ENCODE measurements around the gene MIXL1.
A peak's percentile ranks its signal among the peaks of the same experiment; 100 is the strongest.

Gene MIXL1

GRCh38 chr1:226203240-226203639 lies 20.2 kb upstream of the MIXL1 start:
- H3K4me3 Mint-ChIP-seq, result no peak overlapping the region
- H3K27ac Mint-ChIP-seq, result no peak overlapping the region
- peaks cover 8 to 38% of the 10 kb centered on the region in 2 donors for H3K27me3 Mint-ChIP-seq
- no peaks in the 10 kb centered on the region for H3K9me3 Mint-ChIP-seq
- ATAC-seq (replicated peaks) (no peak), DNase-seq (no peak)
- no peaks in the 10 kb centered on the region for H3K4me1 Mint-ChIP-seq (ENCODE audit: low read depth in 2 of 2)
- H3K36me3 Mint-ChIP-seq (ENCODE audit: insufficient read depth), result peaks cover 3% of the 10 kb centered on the region

- no peak overlapping the region for H3K4me3 Mint-ChIP-seq
- H3K9me3 Mint-ChIP-seq, result no peaks in the 10 kb centered on the region
- peaks cover 3% of the 10 kb centered on the region for H3K36me3 Mint-ChIP-seq (ENCODE audit: insufficient read depth)
- DNase-seq (no peak), ATAC-seq (replicated peaks) (no peak)
- no peaks in the 10 kb centered on the region for H3K4me1 Mint-ChIP-seq (ENCODE audit: low read depth in 2 of 2)
- H3K27ac Mint-ChIP-seq, result no peak overlapping the region
- peaks cover 8 to 38% of the 10 kb centered on the region in 2 donors for H3K27me3 Mint-ChIP-seq
These were observed 19.8 kb upstream of the MIXL1 start for GRCh38 chr1:226203655-226204054.

GRCh38 chr1:226204198-226204597 lies 19.3 kb upstream of the MIXL1 start:
- H3K9me3 Mint-ChIP-seq, result no peaks in the 10 kb centered on the region
- ATAC-seq (replicated peaks), result no peak

GRCh38 chr1:226207048-226207447 lies 16.4 kb upstream of the MIXL1 start:
- Mint-ChIP-seq H3K4me1 (ENCODE audit: low read depth in 2 of 2) (no peaks in the 10 kb centered on the region), H3K27me3 (peaks cover 0 to 24% of the 10 kb centered on the region in 2 donors), H3K27ac (no peak overlapping the region), H3K36me3 (ENCODE audit: insufficient read depth) (peaks cover 3% of the 10 kb centered on the region), H3K9me3 (no peaks in the 10 kb centered on the region), H3K4me3 (no peak overlapping the region)
- ATAC-seq (replicated peaks), result no peak
- no peak for DNase-seq

More at GRCh38 chr1:226204198-226204597, 19.3 kb upstream of the MIXL1 start:
- no peak for DNase-seq
- H3K4me1 Mint-ChIP-seq (ENCODE audit: low read depth in 2 of 2), result no peaks in the 10 kb centered on the region
- no peak overlapping the region for H3K27ac Mint-ChIP-seq
- H3K36me3 Mint-ChIP-seq (ENCODE audit: insufficient read depth), result peaks cover 3% of the 10 kb centered on the region
- H3K4me3 Mint-ChIP-seq, result no peak overlapping the region
- peaks cover 8 to 38% of the 10 kb centered on the region in 2 donors for H3K27me3 Mint-ChIP-seq

- Mint-ChIP-seq H3K27ac (no peak overlapping the region), H3K9me3 (no peaks in the 10 kb centered on the region), H3K36me3 (ENCODE audit: insufficient read depth) (peaks cover 3% of the 10 kb centered on the region), H3K4me3 (no peak overlapping the region), H3K4me1 (ENCODE audit: low read depth in 2 of 2) (no peaks in the 10 kb centered on the region), H3K27me3 (peaks cover 0 to 9% of the 10 kb centered on the region in 2 donors)
- no peak for DNase-seq
- ATAC-seq (replicated peaks), result no peak
These were observed 14.0 kb upstream of the MIXL1 start for GRCh38 chr1:226209307-226210059.

- peaks cover 0 to 9% of the 10 kb centered on the region in 2 donors for H3K27me3 Mint-ChIP-seq
- DNase-seq (no peak), ATAC-seq (replicated peaks) (no peak)
- peaks cover 2% of the 10 kb centered on the region for H3K36me3 Mint-ChIP-seq (ENCODE audit: insufficient read depth)
- H3K4me1 Mint-ChIP-seq (ENCODE audit: low read depth in 2 of 2), result no peaks in the 10 kb centered on the region
- H3K27ac Mint-ChIP-seq, result no peak overlapping the region
- no peaks in the 10 kb centered on the region for H3K9me3 Mint-ChIP-seq
- no peak overlapping the region for H3K4me3 Mint-ChIP-seq
These were observed 12.8 kb upstream of the MIXL1 start for GRCh38 chr1:226210571-226211176.

- peaks cover 0 to 9% of the 10 kb centered on the region in 2 donors for H3K27me3 Mint-ChIP-seq
These were observed 12.2 kb upstream of the MIXL1 start for GRCh38 chr1:226211181-226211821.

GRCh38 chr1:226212545-226212944 lies 10.9 kb upstream of the MIXL1 start:
- Mint-ChIP-seq H3K36me3 (ENCODE audit: insufficient read depth) (no peaks in the 10 kb centered on the region), H3K4me1 (ENCODE audit: low read depth in 2 of 2) (no peaks in the 10 kb centered on the region), H3K27me3 (no peaks in the 10 kb centered on the region), H3K4me3 (no peak overlapping the region), H3K27ac (no peak overlapping the region), H3K9me3 (no peaks in the 10 kb centered on the region)
- ATAC-seq (replicated peaks) (no peak), DNase-seq (no peak)

More at GRCh38 chr1:226211181-226211821, 12.2 kb upstream of the MIXL1 start:
- no peaks in the 10 kb centered on the region for H3K4me1 Mint-ChIP-seq (ENCODE audit: low read depth in 2 of 2)
- ATAC-seq (replicated peaks), result no peak
- H3K9me3 Mint-ChIP-seq, result no peaks in the 10 kb centered on the region
- peak overlapping the region in 1 of 2 donors; percentile 49 for H3K27ac Mint-ChIP-seq
- no peak for DNase-seq
- no peak overlapping the region for H3K4me3 Mint-ChIP-seq
- H3K36me3 Mint-ChIP-seq (ENCODE audit: insufficient read depth), result no peaks in the 10 kb centered on the region

GRCh38 chr1:226215239-226215638 lies 8.2 kb upstream of the MIXL1 start:
- no peaks in the 10 kb centered on the region for H3K4me1 Mint-ChIP-seq (ENCODE audit: low read depth in 2 of 2)
- no peak overlapping the region for H3K4me3 Mint-ChIP-seq
- H3K27ac Mint-ChIP-seq, result no peak overlapping the region
- DNase-seq (no peak), ATAC-seq (replicated peaks) (no peak)
- H3K9me3 Mint-ChIP-seq, result no peaks in the 10 kb centered on the region
- H3K36me3 Mint-ChIP-seq (ENCODE audit: insufficient read depth), result peaks cover 2% of the 10 kb centered on the region
- H3K27me3 Mint-ChIP-seq, result peaks cover 5 to 7% of the 10 kb centered on the region in 2 donors

GRCh38 chr1:226216056-226216455 lies 7.4 kb upstream of the MIXL1 start:
- Mint-ChIP-seq H3K27ac (no peak overlapping the region), H3K27me3 (peaks cover 5 to 9% of the 10 kb centered on the region in 2 donors)

GRCh38 chr1:226217273-226217672 lies 6.2 kb upstream of the MIXL1 start:
- DNase-seq (no peak), ATAC-seq (replicated peaks) (no peak)

More at GRCh38 chr1:226216056-226216455, 7.4 kb upstream of the MIXL1 start:
- H3K9me3 Mint-ChIP-seq, result no peaks in the 10 kb centered on the region
- ATAC-seq (replicated peaks) (no peak), DNase-seq (no peak)
- H3K4me3 Mint-ChIP-seq, result no peak overlapping the region
- peaks cover 2% of the 10 kb centered on the region for H3K36me3 Mint-ChIP-seq (ENCODE audit: insufficient read depth)
- H3K4me1 Mint-ChIP-seq (ENCODE audit: low read depth in 2 of 2), result no peaks in the 10 kb centered on the region

GRCh38 chr1:226220473-226221189 lies 2.8 kb upstream of the MIXL1 start:
- no peaks in the 10 kb centered on the region for H3K9me3 Mint-ChIP-seq
- H3K4me1 Mint-ChIP-seq (ENCODE audit: low read depth in 2 of 2), result peaks cover 0 to 1% of the 10 kb centered on the region in 2 donors
- DNase-seq (no peak), ATAC-seq (replicated peaks) (no peak)
- no peak overlapping the region for H3K27ac Mint-ChIP-seq
- H3K4me3 Mint-ChIP-seq, result no peak overlapping the region
- peaks cover 19 to 40% of the 10 kb centered on the region in 2 donors for H3K27me3 Mint-ChIP-seq
- peaks cover 2% of the 10 kb centered on the region for H3K36me3 Mint-ChIP-seq (ENCODE audit: insufficient read depth)

More at GRCh38 chr1:226217273-226217672, 6.2 kb upstream of the MIXL1 start:
- Mint-ChIP-seq H3K27ac (peak overlapping the region in 1 of 2 donors; percentile 9), H3K4me3 (no peak overlapping the region), H3K9me3 (no peaks in the 10 kb centered on the region), H3K4me1 (ENCODE audit: low read depth in 2 of 2) (no peaks in the 10 kb centered on the region), H3K36me3 (ENCODE audit: insufficient read depth) (peaks cover 2% of the 10 kb centered on the region), H3K27me3 (peaks cover 11 to 16% of the 10 kb centered on the region in 2 donors)

GRCh38 chr1:226222686-226223085 lies 778 bp upstream of the MIXL1 start:
- H3K9me3 Mint-ChIP-seq, result no peaks in the 10 kb centered on the region
- no peak overlapping the region for H3K27ac Mint-ChIP-seq
- peak overlapping the region; percentile 48 to 49 for H3K4me3 Mint-ChIP-seq
- no peak for DNase-seq
- no peak for ATAC-seq (replicated peaks)
- peaks cover 26 to 48% of the 10 kb centered on the region in 2 donors for H3K27me3 Mint-ChIP-seq
- H3K4me1 Mint-ChIP-seq (ENCODE audit: low read depth in 2 of 2), result peaks cover 0 to 1% of the 10 kb centered on the region in 2 donors
- peaks cover 3% of the 10 kb centered on the region for H3K36me3 Mint-ChIP-seq (ENCODE audit: insufficient read depth)
